HL-60 (cell line): Measurements from ENCODE around the gene MZB1.

Source experiments
- GABPA ChIP-seq: IDR thresholded peaks from 2 replicates; pipeline ENCODE4 v1.6.1; 2012; ENCODE audit warnings: low read depth
- POLR2AphosphoS5 ChIP-seq: IDR thresholded peaks from 2 replicates; pipeline ENCODE4 v1.6.1; 2012; ENCODE audit warnings: low read depth
- TF ChIP-seq, protein P1 (sequence below): IDR thresholded peaks from one replicate; pipeline ENCODE4 v1.5.1; 2011; ENCODE audit warnings: low read length, control low read depth, inconsistent platforms; ENCODE audit not compliant: insufficient read depth

DNA sequence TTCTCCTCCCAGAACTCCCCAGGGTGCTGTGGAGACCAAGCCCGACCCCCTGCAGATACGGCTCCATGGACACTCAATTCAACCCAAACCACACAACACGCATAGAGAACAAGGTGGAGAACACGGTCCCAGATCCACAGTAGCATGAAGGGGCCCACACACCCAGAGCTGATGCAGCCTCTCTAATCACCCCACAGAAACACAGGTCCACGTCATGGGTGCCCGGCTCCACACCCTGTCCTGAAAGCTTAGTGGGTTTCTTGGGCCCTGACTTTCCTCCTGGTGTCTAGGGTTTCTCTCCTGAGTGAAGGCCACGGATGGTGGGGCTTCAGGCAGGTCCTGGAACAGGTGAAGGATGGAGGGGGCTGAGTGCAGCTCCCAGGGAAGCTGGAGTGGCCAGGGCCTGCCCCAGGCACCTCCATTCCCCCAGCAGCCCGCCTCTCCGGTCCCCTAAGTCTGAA is 5.1 kb downstream of the MZB1 start:
- TF ChIP-seq, protein P1, sequence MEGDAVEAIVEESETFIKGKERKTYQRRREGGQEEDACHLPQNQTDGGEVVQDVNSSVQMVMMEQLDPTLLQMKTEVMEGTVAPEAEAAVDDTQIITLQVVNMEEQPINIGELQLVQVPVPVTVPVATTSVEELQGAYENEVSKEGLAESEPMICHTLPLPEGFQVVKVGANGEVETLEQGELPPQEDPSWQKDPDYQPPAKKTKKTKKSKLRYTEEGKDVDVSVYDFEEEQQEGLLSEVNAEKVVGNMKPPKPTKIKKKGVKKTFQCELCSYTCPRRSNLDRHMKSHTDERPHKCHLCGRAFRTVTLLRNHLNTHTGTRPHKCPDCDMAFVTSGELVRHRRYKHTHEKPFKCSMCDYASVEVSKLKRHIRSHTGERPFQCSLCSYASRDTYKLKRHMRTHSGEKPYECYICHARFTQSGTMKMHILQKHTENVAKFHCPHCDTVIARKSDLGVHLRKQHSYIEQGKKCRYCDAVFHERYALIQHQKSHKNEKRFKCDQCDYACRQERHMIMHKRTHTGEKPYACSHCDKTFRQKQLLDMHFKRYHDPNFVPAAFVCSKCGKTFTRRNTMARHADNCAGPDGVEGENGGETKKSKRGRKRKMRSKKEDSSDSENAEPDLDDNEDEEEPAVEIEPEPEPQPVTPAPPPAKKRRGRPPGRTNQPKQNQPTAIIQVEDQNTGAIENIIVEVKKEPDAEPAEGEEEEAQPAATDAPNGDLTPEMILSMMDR = no peak
- no peak for TF ChIP-seq GABPA
- TF ChIP-seq POLR2AphosphoS5 = no peak
